ENCODE data around the gene MRPL36. TPM values are rescaled to one million over a fixed set of nuclear protein-coding genes. Genes with fewer than 3 reads are reported as not detected.
A peak's percentile ranks its signal among the peaks of the same experiment; 100 is the strongest.
"Not testable (repeated sequence)": the region's sequence is repeated elsewhere in the genome, so short reads cannot be mapped to it uniquely, and the experiment has no call there.

MRPL36 gene
- total RNA-seq, 1 donor from 2014 or later = 29.4 TPM

- H3K27ac ChIP-seq = no peak overlapping the region
- no peaks in the 10 kb centered on the region for H3K27me3 ChIP-seq
- no peak for DNase-seq
Measured at GRCh38 chr5:1801967-1802295, 2.3 kb upstream of the MRPL36 start.

DNA sequence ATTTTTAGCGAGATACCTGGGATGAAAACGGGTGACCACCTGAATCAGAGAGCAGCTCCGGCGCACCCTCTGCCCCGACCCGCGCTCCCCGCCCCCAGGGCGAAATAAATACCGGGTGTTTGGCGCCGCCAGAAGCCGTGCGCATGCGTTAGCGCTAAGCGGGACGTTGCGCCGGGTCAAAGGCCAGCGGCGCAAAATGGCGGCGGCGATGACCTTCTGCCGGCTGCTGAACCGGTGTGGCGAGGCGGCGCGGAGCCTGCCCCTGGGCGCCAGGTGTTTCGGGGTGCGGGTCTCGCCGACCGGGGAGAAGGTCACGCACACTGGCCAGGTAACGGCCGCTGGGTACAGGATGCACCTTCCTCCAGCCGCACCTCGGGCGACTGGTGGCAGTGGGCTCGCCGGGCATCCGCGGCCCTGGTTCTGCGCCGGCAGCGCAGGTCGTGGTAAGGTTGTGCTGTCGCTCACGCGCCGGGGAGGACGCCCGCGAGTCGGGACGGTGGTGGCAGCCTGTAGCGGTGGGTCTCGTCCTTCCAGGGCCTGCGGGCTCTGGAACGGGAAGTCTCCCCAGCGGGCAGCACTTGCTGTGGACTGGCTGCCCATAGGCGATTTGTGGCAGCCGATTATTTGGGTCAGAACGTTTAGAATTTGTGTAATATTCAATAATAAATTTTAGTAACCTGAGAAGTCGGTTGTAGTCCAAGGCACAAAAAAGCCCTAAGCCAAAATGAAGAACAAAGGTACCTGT, 1.8 kb upstream of the MRPL36 start, which contains the start of gene NDUFS6:
Gene NDUFS6 (plus strand): TSS at position 186 of the 745 bp plus-strand sequence. CDS start 11 bp downstream, at position 197.
- Histone ChIP-seq H3K4me3 (peak within 1 kb of the TSS; percentile 97), H3K36me3 (peaks cover 52% of the 10 kb centered on the region), H3K9me3 (no peaks in the 10 kb centered on the region), H3K27me3 (no peaks in the 10 kb centered on the region), H3K4me1 (peaks cover 13% of the 10 kb centered on the region), H3K27ac (peak within 1 kb of the TSS; percentile 87)
- TF ChIP-seq CTCF (IDR thresholded peaks at IDR 0.05) = no peak
- peak; percentile 92 for DNase-seq
- ATAC-seq = peak; percentile 83
- intact Hi-C loops (cut with DNase I) = no loop called here

More at GRCh38 chr5:1801967-1802295, 2.3 kb upstream of the MRPL36 start:
- Histone ChIP-seq H3K4me1 (peaks cover 13% of the 10 kb centered on the region), H3K4me3 (peak overlapping the region; percentile 97), H3K36me3 (peaks cover 56% of the 10 kb centered on the region), H3K9me3 (no peaks in the 10 kb centered on the region)
- no peak for ATAC-seq
- intact Hi-C loops (cut with DNase I) = no loop called here
- no peak for TF ChIP-seq CTCF (IDR thresholded peaks at IDR 0.05)

DNA sequence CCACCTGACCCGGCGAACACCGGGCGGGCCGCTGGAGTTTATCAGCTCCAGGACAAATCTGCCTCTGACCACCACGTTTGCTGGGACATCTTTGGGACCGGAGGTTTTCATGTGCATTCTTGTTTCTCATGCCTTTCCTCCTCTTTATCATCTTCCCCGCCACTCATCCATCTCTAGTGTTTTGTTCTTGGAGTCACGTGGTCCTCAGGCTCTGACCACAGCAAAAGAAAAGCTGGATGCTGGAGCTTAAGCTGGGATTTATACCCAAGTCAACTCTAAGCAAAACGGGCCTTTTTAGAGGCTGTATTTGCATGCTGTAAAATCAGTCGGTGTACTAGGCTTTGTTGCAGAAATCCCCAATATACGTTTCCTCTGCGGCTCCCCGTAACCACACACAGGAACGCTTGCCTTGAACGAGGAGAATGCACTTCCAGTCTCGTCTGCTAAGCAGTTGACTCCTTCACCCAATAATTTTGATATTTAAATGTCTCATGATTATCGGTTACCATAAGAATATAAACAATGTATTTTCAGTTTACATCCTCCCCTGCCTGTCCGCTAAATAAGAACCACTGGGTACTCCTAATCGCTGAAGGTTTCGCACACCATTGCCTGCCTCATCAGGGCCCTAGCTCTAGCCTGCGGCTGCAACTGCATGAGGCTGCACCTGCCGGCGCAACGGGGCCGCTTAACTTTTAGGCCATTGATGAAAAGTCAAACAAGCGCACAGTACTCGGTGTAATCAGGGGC, 1.0 kb upstream of the MRPL36 start:
- peaks cover 44% of the 10 kb centered on the region for H3K36me3 ChIP-seq
- ATAC-seq = peak; percentile 33
- DNase-seq = no peak
- H3K4me3 ChIP-seq = peak overlapping the region; percentile 97
- peaks cover 13% of the 10 kb centered on the region for H3K4me1 ChIP-seq
- peak overlapping the region; percentile 87 for H3K27ac ChIP-seq
- no peaks in the 10 kb centered on the region for H3K27me3 ChIP-seq
- intact Hi-C loops (cut with DNase I) = no loop called here
- H3K9me3 ChIP-seq = no peaks in the 10 kb centered on the region
- no peak for TF ChIP-seq CTCF (IDR thresholded peaks at IDR 0.05)

- H3K27ac ChIP-seq = peak overlapping the region; percentile 87
- TF ChIP-seq CTCF (IDR thresholded peaks at IDR 0.05) = no peak
- H3K4me3 ChIP-seq = peak overlapping the region; percentile 97
- H3K9me3 ChIP-seq = no peaks in the 10 kb centered on the region
- no peak for DNase-seq
- no peaks in the 10 kb centered on the region for H3K27me3 ChIP-seq
- peaks cover 13% of the 10 kb centered on the region for H3K4me1 ChIP-seq
- peak; percentile 42 for ATAC-seq
- intact Hi-C loops (cut with DNase I) = no loop called here
- H3K36me3 ChIP-seq = peaks cover 30% of the 10 kb centered on the region
Measured at GRCh38 chr5:1799110-1799601, 481 bp downstream of the MRPL36 start.

GRCh38 chr5:1798589-1798988, 1.0 kb downstream of the MRPL36 start:
- H3K27me3 ChIP-seq; H3K27ac ChIP-seq; intact Hi-C loops (cut with DNase I); ATAC-seq; DNase-seq; H3K9me3 ChIP-seq: not testable (repeated sequence)
- Histone ChIP-seq H3K36me3 (peaks cover 24% of the 10 kb centered on the region), H3K4me3 (peak overlapping the region; percentile 97), H3K4me1 (peaks cover 13% of the 10 kb centered on the region)

DNA sequence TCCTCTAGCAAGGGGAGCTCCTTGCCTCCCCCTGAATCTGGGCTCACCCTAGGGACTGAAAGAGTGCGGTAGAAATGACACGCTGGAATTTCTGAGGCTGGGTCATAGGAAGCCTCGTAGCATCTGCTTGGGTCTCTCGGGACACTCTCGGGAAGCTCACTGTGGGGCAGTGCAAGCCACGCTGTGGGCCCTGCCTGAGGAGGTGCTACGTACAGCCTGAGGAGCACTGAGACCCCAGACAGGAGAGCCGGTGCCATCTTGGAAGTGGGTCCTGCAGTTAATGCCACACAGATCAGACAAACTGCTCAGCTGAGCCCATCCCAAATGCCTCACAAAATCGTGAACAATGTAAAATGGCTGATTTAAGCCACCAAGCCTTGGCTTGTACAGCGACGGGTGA, 1.8 kb downstream of the MRPL36 start:
- TF ChIP-seq CTCF (IDR thresholded peaks at IDR 0.05) = no peak
- no peaks in the 10 kb centered on the region for H3K27me3 ChIP-seq
- no peaks in the 10 kb centered on the region for H3K9me3 ChIP-seq
- peaks cover 17% of the 10 kb centered on the region for H3K36me3 ChIP-seq
- intact Hi-C loops (cut with DNase I) = no loop called here
- peaks cover 13% of the 10 kb centered on the region for H3K4me1 ChIP-seq
- no peak for DNase-seq
- no peak for ATAC-seq
- H3K27ac ChIP-seq = no peak overlapping the region
- H3K4me3 ChIP-seq = no peak overlapping the region
